IPS DF 4.7 (cell line): ENCODE measurements around the gene ARHGEF39.

Experiments
- DNase-seq: peaks from one replicate; pipeline ENCODE4 v3.0.0-alpha.2; 2013; ENCODE audit warnings: low spot score; ENCODE audit errors: extremely low read depth

Gene ARHGEF39

GRCh38 chr9:35675732-35676392, 10.9 kb upstream of the ARHGEF39 start:
- no peak for DNase-seq

GRCh38 chr9:35675204-35675603, 10.2 kb upstream of the ARHGEF39 start:
- no peak for DNase-seq

DNA sequence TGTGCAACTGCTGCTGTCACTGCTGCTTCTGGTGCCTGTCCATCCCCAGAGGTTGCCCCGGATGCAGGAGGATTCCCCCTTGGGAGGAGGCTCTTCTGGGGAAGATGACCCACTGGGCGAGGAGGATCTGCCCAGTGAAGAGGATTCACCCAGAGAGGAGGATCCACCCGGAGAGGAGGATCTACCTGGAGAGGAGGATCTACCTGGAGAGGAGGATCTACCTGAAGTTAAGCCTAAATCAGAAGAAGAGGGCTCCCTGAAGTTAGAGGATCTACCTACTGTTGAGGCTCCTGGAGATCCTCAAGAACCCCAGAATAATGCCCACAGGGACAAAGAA, 9.0 kb upstream of the ARHGEF39 start:
- no peak for DNase-seq

- DNase-seq: no peak
These were observed 8.4 kb upstream of the ARHGEF39 start, which contains the start of gene CA9 for GRCh38 chr9:35673132-35674024. CA9 (plus strand) TSS chr9:35673928; CDS start chr9:35673960, 32 bp downstream.

- no peak for DNase-seq
These were observed 4.5 kb upstream of the ARHGEF39 start for GRCh38 chr9:35669331-35670145.

GRCh38 chr9:35667939-35668338, 2.9 kb upstream of the ARHGEF39 start:
- no peak for DNase-seq

GRCh38 chr9:35666549-35666948, 1.6 kb upstream of the ARHGEF39 start:
- no peak for DNase-seq

DNA sequence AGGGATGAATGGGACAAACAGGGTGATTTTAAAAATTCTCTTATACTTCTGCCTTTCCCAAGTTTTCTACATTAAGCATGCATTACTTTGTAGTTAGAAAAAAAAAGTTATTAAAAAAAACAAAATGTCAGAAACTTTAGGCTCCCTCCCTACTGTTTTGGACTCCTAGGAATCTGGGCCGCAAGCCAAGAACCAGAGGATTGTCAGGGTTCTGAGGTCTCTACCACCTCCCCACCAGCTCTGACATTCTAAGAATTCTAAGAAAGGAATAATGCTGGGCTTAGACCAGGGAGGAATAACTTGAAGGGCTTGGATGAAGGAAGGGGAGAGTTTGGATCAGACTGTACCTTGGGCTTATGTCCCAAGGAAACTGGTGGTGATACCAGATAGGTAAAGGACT, 1.1 kb upstream of the ARHGEF39 start:
- DNase-seq: no peak

DNA sequence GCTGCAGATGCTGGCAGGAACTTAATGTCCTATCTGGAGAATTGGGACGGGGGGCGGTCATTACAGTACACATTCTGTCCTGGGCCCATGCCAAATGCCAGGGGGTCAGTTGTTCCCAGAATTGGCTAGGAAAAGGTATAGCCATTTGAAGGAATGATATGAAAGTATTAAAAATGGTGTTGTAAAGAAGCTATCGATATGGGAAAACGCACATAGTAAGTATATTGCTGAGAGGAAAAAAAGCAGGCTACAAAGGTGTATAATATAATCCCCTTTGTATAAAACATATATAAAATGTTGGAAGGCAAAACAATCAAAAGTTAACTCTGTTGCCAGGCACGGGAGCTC, 450 bp upstream of the ARHGEF39 start:
- no peak for DNase-seq

DNA sequence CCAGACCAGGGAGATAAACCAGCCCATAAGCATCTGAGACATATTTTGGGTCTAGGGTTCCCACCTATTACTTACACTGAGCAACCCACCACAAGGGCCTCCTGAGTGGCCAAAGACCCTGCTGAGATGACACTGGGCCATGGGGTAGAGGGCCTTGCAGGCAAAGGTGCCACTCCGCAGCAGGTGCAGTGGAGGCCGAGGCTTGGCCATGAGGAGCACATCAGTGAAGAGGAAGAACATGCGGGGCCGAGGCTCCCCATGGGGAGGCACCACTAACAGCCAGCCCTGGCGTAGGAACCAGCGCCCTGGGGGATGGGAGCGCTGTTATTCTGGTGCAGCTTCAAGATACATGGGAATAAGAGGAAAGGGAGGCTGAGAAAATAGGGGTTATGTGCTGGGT, 2.6 kb downstream of the ARHGEF39 start:
- DNase-seq: no peak

DNA sequence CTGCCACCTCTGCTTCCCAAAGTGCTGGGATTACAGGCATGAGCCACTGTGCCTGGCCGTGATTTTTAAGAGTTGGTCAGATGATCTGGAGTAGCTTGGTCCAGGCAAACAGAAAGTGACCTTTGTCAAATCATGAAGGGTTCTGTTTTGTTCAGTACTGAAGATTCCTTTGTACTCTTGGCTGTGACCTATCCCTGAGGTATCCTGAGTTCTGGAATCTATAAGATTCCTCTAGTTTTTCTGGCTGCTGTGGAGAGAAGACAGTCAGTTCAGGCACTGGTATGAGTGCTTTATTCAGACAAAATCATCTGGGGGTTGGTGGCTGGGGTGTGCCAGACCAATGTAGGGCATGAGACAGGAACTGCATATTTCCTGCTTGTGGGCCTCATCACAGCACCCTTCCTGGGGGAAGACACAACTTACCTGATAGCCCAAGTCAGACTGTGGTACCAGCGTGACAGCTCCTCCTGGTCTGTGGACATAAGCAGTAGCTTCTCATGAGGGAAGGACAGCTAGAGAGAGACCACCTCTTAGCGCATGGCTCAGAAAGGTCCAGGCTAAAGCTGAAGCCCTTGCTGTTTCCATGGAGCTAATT, 3.1 kb downstream of the ARHGEF39 start:
- DNase-seq: no peak

GRCh38 chr9:35660966-35661415, 4.0 kb downstream of the ARHGEF39 start:
- no peak for DNase-seq

GRCh38 chr9:35659340-35659739, 5.7 kb downstream of the ARHGEF39 start:
- DNase-seq: no peak

- no peak for DNase-seq
These were observed 6.1 kb downstream of the ARHGEF39 start for GRCh38 chr9:35658968-35659220.

- no peak for DNase-seq
These were observed 6.6 kb downstream of the ARHGEF39 start, which contains the start of gene CCDC107 for GRCh38 chr9:35658137-35658967. CCDC107 (plus strand) TSS chr9:35658292; CDS start chr9:35658380, 88 bp downstream.

- peak; percentile 98 for DNase-seq
These were observed 7.4 kb downstream of the ARHGEF39 start, which contains the start of gene RMRP for GRCh38 chr9:35657546-35658136. RMRP (minus strand) TSS chr9:35658019.

DNA sequence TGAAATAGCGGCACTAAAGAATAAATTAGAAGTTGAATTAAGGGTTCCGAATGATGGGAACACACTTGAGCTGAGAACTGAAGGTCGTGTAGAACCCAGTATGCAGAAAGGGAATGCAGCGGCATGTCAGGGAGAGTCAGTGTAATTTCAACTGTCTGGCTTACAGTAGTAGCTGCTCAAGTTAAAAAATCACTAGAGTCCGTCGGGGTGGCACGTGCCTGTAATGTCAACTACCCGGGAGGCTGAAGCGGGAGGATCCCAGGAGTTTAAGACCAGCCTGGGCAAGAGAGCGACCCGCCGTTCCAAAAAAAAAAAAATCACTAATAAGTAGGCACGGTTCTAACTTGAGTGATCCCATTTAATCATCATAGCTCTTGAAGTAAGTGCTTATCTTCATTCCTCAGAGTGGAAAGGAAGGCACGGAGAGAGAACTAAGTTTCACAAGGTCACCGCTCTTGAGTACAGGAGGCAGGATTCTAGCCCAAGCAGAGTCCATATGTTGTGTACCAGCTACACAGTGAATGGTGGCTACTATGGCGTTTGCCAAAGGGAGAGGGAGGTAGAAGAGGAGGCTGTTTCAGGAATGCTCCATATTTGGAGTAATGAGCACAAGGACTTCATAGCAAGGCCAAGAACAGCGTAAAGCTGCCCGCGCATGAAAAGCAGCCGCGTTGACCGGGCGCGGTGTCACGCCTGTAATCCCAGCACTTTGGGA, 8.0 kb downstream of the ARHGEF39 start:
- no peak for DNase-seq

- DNase-seq: no peak
These were observed 8.6 kb downstream of the ARHGEF39 start for GRCh38 chr9:35656348-35656747.

DNA sequence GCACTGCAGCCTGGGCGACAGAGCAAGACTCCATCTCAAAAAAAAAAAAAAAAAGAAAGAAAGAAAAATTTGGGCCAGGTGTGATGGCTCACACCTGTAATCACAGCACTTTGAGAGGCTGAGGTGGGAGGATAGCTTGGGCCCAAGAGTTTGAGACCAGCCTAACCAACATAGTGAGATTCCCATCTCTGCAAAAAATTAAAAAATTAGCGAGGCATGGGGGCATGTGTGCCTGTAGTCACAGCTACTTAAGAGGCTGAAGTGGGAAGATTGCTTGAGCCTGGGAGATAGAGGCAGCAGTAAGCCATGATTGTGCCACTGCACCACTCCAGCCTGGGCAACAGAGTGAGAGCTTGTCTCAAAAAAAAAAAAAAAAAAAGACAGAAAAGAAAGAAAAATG, 11.4 kb downstream of the ARHGEF39 start:
- DNase-seq: no peak

GRCh38 chr9:35652829-35653209, 12.2 kb downstream of the ARHGEF39 start:
- no peak for DNase-seq
